Bronchial smooth muscle cell (primary cell): ENCODE measurements around the gene MAP3K4. TPM values are rescaled to one million over a fixed set of nuclear protein-coding genes. Genes with fewer than 3 reads are reported as not detected.

ENCODE experiments used
- total RNA-seq: library from RNA; depleted of rRNA; stranded (reverse); fragments of >200 nt; gene quantifications from 2 replicates; pipeline ENCODE4 v1.2.1, GENCODE V29; 2014

MAP3K4 gene
- total RNA-seq: 25.7 and 31.7 TPM in 2 replicates

GRCh38 chr6:160991406-160992060, at the start of gene MAP3K4:
TSS of gene MAP3K4 (plus strand) at chr6:160991769. CDS start at chr6:160991932, 163 bp downstream.

